Epithelial cell of prostate (primary cell): ENCODE measurements around the gene RFNG.

Experiments
- DNase-seq: peaks from one replicate; pipeline ENCODE4 v3.0.0-alpha.2; 2011; ENCODE audit warnings: low read depth, low spot score
- H3K27ac ChIP-seq: fragments of 450-650 bp; 2 replicates; pipeline ENCODE4 v1.5.1; 2017; ENCODE audit warnings: mild to moderate bottlenecking

Gene RFNG

GRCh38 chr17:82031885-82032627 lies 19.6 kb downstream of the RFNG start:
- no peak overlapping the region for H3K27ac ChIP-seq
- DNase-seq, result no peak

DNA sequence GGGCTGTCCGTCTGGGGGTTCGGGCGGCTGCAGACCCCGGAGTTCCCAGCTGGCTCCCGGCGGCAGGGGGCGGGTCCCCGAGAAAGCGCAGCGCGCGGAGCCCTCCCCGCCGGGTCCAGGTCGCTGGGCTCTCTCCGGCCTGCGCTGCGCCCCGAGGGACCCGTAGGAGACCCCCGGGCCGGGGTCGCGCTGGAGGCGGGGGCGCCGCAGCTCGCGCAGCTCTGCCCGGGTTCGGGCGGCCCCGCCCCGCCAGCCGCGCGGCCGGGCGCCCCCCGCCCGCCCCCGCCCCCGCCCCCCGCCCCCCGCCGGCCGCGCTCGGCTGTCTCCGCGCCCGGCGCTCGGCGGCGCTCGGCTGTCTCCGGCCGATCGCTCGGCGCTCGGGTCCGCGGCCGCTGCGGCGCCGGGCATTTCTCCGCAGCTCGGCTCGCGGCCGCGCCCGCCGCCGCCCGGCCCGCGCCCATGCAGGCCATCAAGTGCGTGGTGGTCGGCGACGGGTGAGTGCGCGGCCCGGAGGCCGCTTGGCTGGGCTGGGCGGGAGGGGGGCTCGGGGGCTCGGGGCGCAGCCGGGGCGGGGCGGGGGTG lies 20.2 kb downstream of the RFNG start, which contains the start of gene RAC3:
TSS of gene RAC3 (plus strand) at position 376 of the 582 bp plus-strand sequence. CDS start at position 460, 84 bp downstream.
- no peak for DNase-seq
- no peak within 1 kb of the TSS for H3K27ac ChIP-seq

DNA sequence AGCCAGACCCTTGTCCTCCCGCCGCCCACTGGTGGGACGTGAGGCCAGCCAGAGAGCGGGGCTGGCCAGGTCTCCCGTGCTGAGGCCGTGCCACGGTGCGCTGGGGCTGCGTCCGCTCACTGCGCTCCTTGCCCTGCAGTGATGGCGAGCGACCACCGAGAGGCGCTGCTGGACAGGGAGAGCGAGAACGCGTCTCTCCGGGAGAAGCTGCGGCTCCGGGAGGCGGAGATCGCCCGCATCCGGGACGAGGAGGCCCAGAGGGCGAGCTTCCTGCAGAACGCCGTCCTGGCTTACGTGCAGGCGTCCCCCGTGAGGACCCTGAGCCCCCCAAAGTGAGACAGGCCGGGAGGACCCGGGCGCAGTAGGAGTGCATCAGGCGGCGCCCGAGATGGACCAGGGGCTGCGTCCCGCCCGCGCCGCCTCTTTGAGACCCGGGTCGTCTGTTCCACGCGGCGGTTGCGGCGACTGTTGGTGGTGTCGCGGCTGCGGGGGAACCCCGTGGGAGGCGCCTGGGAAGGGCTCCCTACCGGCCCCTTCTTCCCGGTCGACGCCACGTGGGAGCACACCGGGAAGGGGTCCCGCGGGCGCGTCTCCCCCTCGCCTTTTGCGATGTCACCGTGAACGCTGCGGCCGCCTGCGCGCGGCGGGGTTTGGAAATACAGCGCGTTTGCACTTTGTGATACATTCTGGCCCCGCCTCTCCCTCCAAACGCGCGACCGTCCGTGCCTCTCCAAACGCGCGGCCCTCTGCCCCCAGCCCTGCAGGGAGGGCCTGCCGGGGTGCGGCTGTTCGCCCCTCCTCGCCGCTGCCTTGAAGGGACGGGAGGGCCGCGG lies 20.9 kb downstream of the RFNG start:
- DNase-seq, result peak; percentile 40
- H3K27ac ChIP-seq, result no peak overlapping the region

DNA sequence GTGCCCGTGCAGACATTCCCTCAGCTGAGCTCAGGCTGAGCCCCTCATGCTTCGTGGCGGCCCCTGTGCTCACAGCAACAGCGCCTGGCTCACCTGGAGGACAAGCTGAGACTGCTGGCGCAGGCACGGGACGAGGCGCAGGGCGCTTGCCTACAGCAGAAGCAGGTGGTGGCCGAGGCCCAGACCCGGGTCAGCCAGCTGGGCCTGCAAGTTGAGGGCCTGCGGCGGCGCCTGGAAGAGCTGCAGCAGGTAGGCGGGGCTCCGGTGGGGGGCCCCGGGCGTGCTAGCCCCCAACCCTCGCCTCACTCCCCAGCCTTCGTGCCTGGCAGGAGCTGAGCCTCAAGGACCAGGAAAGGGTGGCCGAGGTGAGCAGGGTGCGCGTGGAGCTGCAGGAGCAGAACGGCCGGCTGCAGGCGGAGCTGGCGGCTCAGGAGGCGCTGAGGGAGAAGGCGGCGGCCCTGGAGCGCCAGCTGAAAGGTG lies 21.6 kb downstream of the RFNG start:
- no peak overlapping the region for H3K27ac ChIP-seq
- DNase-seq, result no peak

DNA sequence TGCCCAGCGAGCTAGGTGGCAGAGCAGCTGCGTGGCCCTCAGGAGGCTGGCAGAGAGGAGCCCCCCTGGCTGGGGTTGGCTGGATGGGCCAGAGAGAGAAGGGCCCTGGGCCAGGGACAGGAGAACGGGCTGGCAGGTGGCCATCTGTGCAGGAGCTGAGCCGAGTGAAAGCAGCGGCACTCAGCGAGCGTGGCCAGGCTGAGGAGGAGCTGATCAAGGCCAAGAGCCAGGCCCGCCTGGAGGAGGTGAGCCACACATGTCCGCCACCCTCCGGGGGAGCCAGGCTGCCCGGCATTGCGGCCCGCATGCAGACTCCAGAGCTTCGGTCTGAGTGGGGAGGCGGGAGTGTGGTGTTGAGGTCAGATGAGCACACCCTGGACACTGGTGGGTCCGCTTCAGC lies 22.2 kb downstream of the RFNG start:
- no peak for DNase-seq
- no peak overlapping the region for H3K27ac ChIP-seq

GRCh38 chr17:82028966-82029365 lies 22.6 kb downstream of the RFNG start:
- DNase-seq, result no peak
- H3K27ac ChIP-seq, result no peak overlapping the region

- no peak for DNase-seq
- no peak overlapping the region for H3K27ac ChIP-seq
Observed at GRCh38 chr17:82028246-82028645, 23.4 kb downstream of the RFNG start.

DNA sequence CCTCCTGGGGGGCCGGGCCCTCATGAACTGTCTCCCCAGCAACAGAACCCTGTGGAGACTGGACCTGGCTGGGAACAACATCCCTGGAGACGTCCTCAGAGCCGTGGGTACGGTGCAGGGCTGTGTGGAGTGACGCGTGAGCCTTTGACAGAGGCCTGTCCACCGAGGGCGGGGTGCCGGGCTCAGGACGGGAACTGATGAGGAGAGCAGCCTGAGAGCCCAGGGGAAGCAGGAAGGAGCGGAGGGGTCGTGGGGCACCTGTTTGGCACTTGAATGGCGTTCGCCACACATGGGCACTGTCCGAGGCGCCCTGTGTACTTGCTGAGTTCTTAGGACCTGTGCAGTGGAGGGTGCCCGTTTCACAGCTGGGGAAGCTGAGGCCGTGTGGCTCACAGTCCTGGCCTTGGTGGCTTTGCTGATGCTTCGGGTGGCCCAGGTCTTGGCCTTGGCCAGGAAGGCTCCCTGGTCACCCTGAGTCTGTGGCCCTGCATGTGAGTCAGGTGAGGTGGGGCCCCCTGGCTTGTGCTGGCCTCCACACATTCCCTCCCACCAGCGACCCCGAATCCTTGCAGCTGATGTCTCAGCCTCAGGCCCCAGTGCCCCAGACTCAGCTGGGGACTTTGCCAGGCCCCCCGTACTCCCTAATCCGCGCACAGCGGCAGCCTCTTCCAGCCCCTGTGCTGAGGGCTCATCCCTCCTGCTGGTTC lies 26.1 kb downstream of the RFNG start:
- no peak for DNase-seq
- H3K27ac ChIP-seq, result no peak overlapping the region

DNA sequence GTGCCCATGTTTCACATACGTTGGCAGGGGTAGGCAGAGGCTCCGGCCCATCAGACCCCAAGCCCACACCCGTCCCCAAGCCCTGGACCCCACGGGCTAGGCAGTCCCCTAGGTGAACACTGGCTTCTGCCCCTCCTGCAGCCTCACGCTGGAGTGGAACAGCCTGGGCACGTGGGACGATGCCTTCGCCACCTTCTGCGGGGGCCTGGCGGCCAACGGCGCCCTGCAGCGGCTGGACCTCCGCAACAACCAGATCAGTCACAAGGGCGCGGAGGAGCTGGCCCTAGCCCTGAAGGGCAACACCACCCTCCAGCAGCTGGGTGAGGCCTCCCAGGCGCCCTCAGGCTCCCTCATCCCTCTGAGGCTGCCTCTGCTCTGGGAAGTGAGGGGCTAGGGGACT lies 26.8 kb downstream of the RFNG start:
- no peak overlapping the region for H3K27ac ChIP-seq
- DNase-seq, result no peak

- no peak overlapping the region for H3K27ac ChIP-seq
- DNase-seq, result no peak
Observed at GRCh38 chr17:82023447-82024241, 28.0 kb downstream of the RFNG start.

DNA sequence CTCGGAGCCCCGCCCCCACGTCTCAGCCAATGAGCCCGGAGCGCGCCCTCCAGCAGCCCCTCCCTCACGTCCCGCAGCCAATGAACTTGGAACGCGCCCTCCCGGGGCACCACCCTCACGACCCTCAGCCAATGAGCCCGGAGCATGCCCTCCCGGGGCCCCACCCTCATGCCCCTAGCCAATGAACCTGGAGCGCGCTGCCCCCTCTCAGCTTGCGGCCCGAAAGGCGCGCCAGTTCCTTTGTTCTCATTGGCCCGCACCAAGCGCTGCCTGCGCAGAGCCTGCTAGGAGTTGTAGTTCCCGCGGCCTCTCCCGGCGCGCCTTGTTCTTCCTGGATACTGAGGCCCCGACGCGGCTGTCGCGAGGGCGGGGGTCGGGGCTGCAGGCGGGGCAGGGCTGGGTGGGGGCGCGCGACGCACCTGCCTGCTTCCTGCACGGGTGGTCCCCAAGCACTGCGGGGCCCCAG lies 28.6 kb downstream of the RFNG start, which contains the start of gene LRRC45:
TSS of gene LRRC45 (plus strand) at position 325 of the 466 bp plus-strand sequence. CDS start 339 bp downstream, outside the sequence.
- peak; percentile 97 for DNase-seq
- H3K27ac ChIP-seq, result peak within 1 kb of the TSS; percentile 17

DNA sequence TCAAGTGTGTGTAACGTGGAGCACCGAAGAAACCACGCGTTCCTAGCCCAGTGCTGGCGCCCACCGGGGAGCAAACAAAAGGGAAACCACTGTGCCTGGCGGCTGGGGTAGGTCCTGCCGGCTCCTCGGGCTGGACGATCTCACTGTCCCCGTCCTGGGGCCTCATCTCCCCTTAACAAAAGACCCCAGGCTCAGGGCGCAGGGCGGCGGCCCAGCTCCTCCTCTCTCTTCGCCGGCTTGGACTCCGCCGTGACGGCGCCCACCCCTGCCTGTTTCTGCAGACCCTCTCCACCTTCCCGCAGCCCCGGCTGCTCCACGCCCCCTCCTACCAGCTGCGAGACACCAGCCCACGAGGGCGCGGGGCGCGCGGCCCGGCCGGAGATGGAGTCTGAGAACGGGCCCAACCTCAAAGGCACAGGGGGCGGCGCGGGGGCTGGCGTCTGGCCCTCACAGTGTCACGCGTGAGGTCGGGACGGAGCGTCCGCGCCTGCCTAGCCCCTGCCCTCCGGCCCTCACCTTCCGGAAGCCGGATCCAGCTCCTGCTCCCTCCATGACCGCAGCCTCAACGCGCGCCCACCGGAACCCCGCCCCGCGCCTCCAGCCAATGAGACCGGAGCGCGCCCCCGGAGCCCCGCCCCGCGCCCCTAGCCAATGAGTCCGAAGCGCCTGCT lies 29.2 kb downstream of the RFNG start, which contains the start of gene CENPX:
TSS of gene CENPX (minus strand) at position 569 of the 671 bp plus-strand sequence. CDS start at position 552, 17 bp downstream.
- peak within 1 kb of the TSS; percentile 17 for H3K27ac ChIP-seq
- no peak for DNase-seq

- peak overlapping the region; percentile 17 for H3K27ac ChIP-seq
- no peak for DNase-seq
Observed at GRCh38 chr17:82021900-82022309, 29.7 kb downstream of the RFNG start.

GRCh38 chr17:82021107-82021899 lies 30.3 kb downstream of the RFNG start:
- no peak for DNase-seq

GRCh38 chr17:82020572-82021106 lies 31.0 kb downstream of the RFNG start:
- no peak for DNase-seq
- no peak overlapping the region for H3K27ac ChIP-seq

More at GRCh38 chr17:82021107-82021899, 30.3 kb downstream of the RFNG start:
- peak overlapping the region; percentile 17 for H3K27ac ChIP-seq

DNA sequence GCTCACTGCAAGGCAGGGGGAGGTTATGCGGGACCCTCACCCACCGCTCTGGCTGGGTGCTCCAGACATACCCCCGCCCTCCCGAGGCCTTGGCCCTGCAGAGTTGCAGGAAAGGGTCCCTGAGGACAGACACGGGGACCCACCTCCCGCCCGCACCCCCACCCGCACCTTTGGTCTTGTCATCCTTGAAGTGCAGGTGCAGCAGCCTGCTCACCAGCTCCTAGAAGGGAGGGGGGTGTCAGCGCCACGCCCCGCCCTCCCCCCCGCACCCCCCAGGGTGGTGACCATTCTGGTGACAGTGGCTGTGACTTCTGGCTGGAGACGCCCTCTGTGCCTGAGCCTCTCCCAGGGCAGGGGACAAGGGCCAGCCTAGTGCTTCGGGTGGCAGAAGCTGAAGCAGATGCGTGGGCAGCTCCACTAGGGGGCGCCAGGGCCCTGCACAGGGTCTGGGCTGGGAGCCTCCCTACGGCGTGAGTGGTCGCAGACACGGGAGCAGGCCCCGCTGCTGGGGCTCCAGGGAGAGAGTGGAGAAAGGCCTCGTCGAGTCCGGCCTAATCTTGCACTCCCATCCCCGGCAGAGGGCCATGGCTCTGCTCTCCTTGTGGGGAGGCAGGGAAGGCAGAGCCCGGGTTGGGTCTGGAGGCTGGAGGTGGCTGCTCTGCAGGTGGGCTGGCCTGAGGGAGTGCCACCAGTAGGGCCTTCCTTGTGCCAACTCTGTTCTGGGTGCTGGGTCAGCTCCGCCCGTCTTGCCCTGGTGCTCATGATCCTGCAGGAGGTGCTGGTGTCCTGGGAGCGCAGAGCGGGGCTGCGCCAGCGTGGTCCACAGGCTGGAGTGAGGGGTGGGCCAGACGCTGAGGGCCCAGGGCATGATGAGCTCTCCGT lies 31.7 kb downstream of the RFNG start:
- no peak for DNase-seq

More for the DNA sequence above, 31.7 kb downstream of the RFNG start:
- H3K27ac ChIP-seq, result no peak overlapping the region
